ENCODE data around the gene TMEM248. TPM values are rescaled to one million over a fixed set of nuclear protein-coding genes. Genes with fewer than 3 reads are reported as not detected.
"Not testable (repeated sequence)": the region's sequence is repeated elsewhere in the genome, so short reads cannot be mapped to it uniquely, and the experiment has no call there.

Gene TMEM248
- total RNA-seq, 1 experiment from 2014 or later = 83.6 TPM

DNA sequence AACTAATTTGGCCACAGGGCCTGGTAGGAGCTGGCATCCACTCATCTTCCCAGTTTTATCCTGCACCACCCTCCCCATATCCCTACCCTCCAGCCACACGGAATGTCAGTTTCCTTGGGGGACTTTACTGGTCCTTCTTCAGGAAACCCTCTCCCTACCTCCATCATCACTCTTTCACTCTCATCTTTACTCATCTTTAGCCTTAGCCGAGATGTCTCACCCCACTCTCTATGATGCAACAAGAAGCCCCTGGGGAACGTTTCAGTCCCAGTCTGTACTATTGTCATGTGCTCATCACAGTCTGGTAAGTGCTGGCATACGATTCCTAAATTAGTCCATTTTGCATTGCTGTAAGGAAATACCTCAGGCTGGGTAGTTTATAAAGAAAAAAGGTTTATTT lies 34.9 kb upstream of the TMEM248 start:
- no peaks in the 10 kb centered on the region for H3F3A ChIP-seq (ENCODE audit: insufficient read depth, low read depth)
- H3K4me1 ChIP-seq (replicated peaks; ENCODE audit: insufficient read depth) = no peaks in the 10 kb centered on the region
- BruUV-seq (replicated peaks) = no TSS peak
- ChIA-PET CTCF (no interaction called here), POLR2A (ENCODE audit: unreplicated experiment) (no interaction called here)
- TF ChIP-seq CTCF (conservative IDR thresholded peaks at IDR 0.05) (no peak), EZH2 (IDR thresholded peaks at IDR 0.05; ENCODE audit: low read depth) (no peak)
- H3K27ac ChIP-seq = no peak overlapping the region
- H3K27me3 ChIP-seq (ENCODE audit: insufficient read depth, low read depth) = no peaks in the 10 kb centered on the region
- H3K4me2 ChIP-seq = no peak overlapping the region
- DNase-seq = no peak
- no peak overlapping the region for H3K4me3 ChIP-seq
- no peaks in the 10 kb centered on the region for H3K36me3 ChIP-seq (ENCODE audit: low read depth)
- no peaks in the 10 kb centered on the region for H4K20me1 ChIP-seq (ENCODE audit: insufficient read depth)
- intact Hi-C loops (cut with micrococcal nuclease; ENCODE audit: unreplicated experiment) = no loop called here
- H3K9me3 ChIP-seq (ENCODE audit: insufficient read depth, low read depth) = no peaks in the 10 kb centered on the region
- H2AFZ ChIP-seq = no peak overlapping the region
- H3K9me2 ChIP-seq (ENCODE audit: insufficient read depth) = no peaks in the 10 kb centered on the region
- H3K79me2 ChIP-seq (ENCODE audit: low read depth) = no peaks in the 10 kb centered on the region

GRCh38 chr7:66888223-66888622 lies 32.8 kb upstream of the TMEM248 start:
- H3K9me2 ChIP-seq (ENCODE audit: insufficient read depth); H3K79me2 ChIP-seq (ENCODE audit: low read depth); BruUV-seq (replicated peaks); H3K36me3 ChIP-seq (ENCODE audit: low read depth); POLR2A ChIA-PET (ENCODE audit: unreplicated experiment); H3K4me3 ChIP-seq; DNase-seq; H3K27ac ChIP-seq; H3K9me3 ChIP-seq (ENCODE audit: insufficient read depth, low read depth); H3F3A ChIP-seq (ENCODE audit: insufficient read depth, low read depth); H3K4me1 ChIP-seq (replicated peaks; ENCODE audit: insufficient read depth); H3K4me2 ChIP-seq; intact Hi-C loops (cut with micrococcal nuclease; ENCODE audit: unreplicated experiment); H3K27me3 ChIP-seq (ENCODE audit: insufficient read depth, low read depth); H2AFZ ChIP-seq; H4K20me1 ChIP-seq (ENCODE audit: insufficient read depth): not testable (repeated sequence)
- CTCF ChIA-PET = interaction anchor here (0.7 kb wide), 1 partner anchor 689 kb away, joined by 5 read pairs; no protein-coding TSS in a partner anchor

DNA sequence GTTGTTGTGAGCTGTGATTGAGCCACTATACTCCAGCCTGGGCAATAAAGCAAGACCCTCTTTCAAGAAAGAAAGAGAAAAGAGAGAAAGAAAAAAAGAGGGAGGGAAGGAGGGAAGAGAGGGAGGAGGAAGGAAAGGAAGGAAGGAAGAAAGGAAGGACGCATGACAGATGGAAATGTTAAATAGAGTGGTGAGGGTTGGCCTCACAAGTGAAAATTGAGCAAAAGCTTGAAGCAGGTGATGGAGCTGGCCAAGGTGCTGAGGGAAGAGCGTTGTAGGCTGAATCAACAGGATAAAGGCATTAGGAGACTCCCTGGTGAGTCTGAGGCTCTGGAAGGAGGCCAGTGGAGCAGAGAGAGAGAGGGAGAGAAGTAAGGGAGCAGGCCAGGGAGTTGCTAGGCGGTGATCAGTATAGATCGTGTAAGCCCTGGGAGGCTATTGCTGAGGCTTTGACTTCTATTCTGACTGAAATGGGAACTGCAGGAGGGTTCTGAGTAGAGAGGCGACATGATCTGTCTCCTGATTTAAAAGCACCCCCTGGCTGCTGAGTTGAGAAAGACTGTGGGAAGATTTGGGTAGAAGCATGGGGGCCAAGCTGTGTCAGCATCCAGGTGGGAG lies 26.5 kb upstream of the TMEM248 start:
- Histone ChIP-seq H2AFZ (no peak overlapping the region), H3K36me3 (ENCODE audit: low read depth) (no peaks in the 10 kb centered on the region), H3K9me2 (ENCODE audit: insufficient read depth) (no peaks in the 10 kb centered on the region), H3K4me2 (no peak overlapping the region), H3K27ac (no peak overlapping the region), H3K9me3 (ENCODE audit: insufficient read depth, low read depth) (no peaks in the 10 kb centered on the region), H3K79me2 (ENCODE audit: low read depth) (no peaks in the 10 kb centered on the region), H3K27me3 (ENCODE audit: insufficient read depth, low read depth) (no peaks in the 10 kb centered on the region), H3F3A (ENCODE audit: insufficient read depth, low read depth) (no peaks in the 10 kb centered on the region), H3K4me1 (replicated peaks; ENCODE audit: insufficient read depth) (no peaks in the 10 kb centered on the region), H3K4me3 (no peak overlapping the region), H4K20me1 (ENCODE audit: insufficient read depth) (no peaks in the 10 kb centered on the region)
- TF ChIP-seq EZH2 (IDR thresholded peaks at IDR 0.05; ENCODE audit: low read depth) (no peak), CTCF (conservative IDR thresholded peaks at IDR 0.05) (no peak)
- no peak for DNase-seq
- POLR2A ChIA-PET (ENCODE audit: unreplicated experiment) = interaction anchor here (0.7 kb wide), 1 partner anchor 127 kb away, joined by 3 read pairs; no protein-coding TSS in a partner anchor
- BruUV-seq (replicated peaks) = no TSS peak
- CTCF ChIA-PET = no interaction called here
- intact Hi-C loops (cut with micrococcal nuclease; ENCODE audit: unreplicated experiment) = no loop called here

DNA sequence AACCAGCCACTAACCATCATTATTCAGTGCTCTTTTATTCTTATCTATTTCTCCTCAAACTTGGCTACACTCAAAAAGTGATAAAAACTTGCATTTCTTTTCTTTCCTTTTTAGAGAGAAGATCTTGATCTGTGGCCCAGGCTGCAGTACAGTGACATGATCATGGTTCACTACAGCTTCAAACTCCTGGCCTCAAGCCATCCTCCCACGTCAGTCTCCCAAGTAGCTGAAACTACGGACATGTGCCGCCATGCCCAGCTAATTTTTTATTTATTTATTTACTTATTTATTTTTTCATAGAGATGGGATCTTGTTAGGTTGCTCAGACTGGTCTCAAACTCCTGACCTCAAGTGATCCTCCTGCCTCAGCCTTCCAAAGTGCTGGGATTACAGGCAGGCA lies 24.6 kb upstream of the TMEM248 start:
- CTCF ChIA-PET = no interaction called here

More for the DNA sequence above, 24.6 kb upstream of the TMEM248 start:
- Histone ChIP-seq H2AFZ (no peak overlapping the region), H3K79me2 (ENCODE audit: low read depth) (no peaks in the 10 kb centered on the region), H3K27me3 (ENCODE audit: insufficient read depth, low read depth) (no peaks in the 10 kb centered on the region), H4K20me1 (ENCODE audit: insufficient read depth) (no peaks in the 10 kb centered on the region), H3K4me3 (no peak overlapping the region), H3K9me3 (ENCODE audit: insufficient read depth, low read depth) (no peaks in the 10 kb centered on the region), H3K27ac (no peak overlapping the region), H3K36me3 (ENCODE audit: low read depth) (no peaks in the 10 kb centered on the region), H3F3A (ENCODE audit: insufficient read depth, low read depth) (no peaks in the 10 kb centered on the region), H3K4me1 (replicated peaks; ENCODE audit: insufficient read depth) (no peaks in the 10 kb centered on the region), H3K4me2 (no peak overlapping the region), H3K9me2 (ENCODE audit: insufficient read depth) (no peaks in the 10 kb centered on the region)
- intact Hi-C loops (cut with micrococcal nuclease; ENCODE audit: unreplicated experiment) = no loop called here
- POLR2A ChIA-PET (ENCODE audit: unreplicated experiment) = interaction anchor here (0.6 kb wide), 1 partner anchor 76 kb away, joined by 6 read pairs; no protein-coding TSS in a partner anchor
- no TSS peak for BruUV-seq (replicated peaks)
- DNase-seq = no peak
- no peak for TF ChIP-seq CTCF (conservative IDR thresholded peaks at IDR 0.05)
- TF ChIP-seq EZH2 (IDR thresholded peaks at IDR 0.05; ENCODE audit: low read depth) = no peak
